ENCODE data around the gene CFAP97D1. TPM values are rescaled to one million over a fixed set of nuclear protein-coding genes. Genes with fewer than 3 reads are reported as not detected.

CFAP97D1 gene
- total and polyA plus RNA-seq, 2 experiments from 2014 or later = 0.10 TPM; not detected in 1

DNA sequence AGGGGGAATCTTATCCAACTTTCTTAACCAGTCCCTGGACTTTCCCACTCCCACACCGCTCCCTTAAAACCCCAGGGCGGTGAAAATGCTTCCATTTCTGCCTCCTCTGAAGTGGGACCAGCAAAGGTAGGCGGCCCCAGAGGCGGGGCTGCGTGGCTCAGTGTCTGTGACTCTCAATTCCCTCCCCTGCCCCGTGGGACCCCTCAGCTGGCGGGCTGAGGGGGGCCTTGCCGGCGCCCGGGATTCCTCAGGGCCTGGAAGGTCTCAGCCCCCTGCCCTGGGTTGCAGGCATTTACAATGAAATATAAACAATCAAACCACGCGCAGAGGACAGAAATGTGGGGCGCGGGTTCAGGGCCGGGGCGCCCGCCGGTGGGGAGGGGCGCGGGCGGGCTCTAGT is 25.3 kb upstream of the CFAP97D1 start:
- Histone ChIP-seq H3K27ac (no peak overlapping the region), H4K20me1 (ENCODE audit: insufficient read depth, poor library complexity, severe bottlenecking) (no peaks in the 10 kb centered on the region), H3K79me2 (no peaks in the 10 kb centered on the region), H3K9me2 (replicated peaks; ENCODE audit: insufficient read depth) (no peaks in the 10 kb centered on the region), H3K4me1 (ENCODE audit: insufficient read depth) (peaks cover 2% of the 10 kb centered on the region), H3K4me3 (no peak overlapping the region), H3K4me2 (peak overlapping the region; percentile 70), H3K9me3 (ENCODE audit: low read depth) (no peaks in the 10 kb centered on the region), H2AFZ (no peak overlapping the region), H3K27me3 (peaks cover 58% of the 10 kb centered on the region), H3K36me3 (replicated peaks; ENCODE audit: insufficient read depth, low read depth) (no peaks in the 10 kb centered on the region)
- TF ChIP-seq EZH2 (IDR thresholded peaks at IDR 0.05; ENCODE audit: borderline replicate concordance) (no peak), EZH2phosphoT487 (IDR thresholded peaks at IDR 0.05; ENCODE audit: low read depth, severe bottlenecking, unreplicated experiment) (no peak)
- TF ChIP-seq, protein P1, sequence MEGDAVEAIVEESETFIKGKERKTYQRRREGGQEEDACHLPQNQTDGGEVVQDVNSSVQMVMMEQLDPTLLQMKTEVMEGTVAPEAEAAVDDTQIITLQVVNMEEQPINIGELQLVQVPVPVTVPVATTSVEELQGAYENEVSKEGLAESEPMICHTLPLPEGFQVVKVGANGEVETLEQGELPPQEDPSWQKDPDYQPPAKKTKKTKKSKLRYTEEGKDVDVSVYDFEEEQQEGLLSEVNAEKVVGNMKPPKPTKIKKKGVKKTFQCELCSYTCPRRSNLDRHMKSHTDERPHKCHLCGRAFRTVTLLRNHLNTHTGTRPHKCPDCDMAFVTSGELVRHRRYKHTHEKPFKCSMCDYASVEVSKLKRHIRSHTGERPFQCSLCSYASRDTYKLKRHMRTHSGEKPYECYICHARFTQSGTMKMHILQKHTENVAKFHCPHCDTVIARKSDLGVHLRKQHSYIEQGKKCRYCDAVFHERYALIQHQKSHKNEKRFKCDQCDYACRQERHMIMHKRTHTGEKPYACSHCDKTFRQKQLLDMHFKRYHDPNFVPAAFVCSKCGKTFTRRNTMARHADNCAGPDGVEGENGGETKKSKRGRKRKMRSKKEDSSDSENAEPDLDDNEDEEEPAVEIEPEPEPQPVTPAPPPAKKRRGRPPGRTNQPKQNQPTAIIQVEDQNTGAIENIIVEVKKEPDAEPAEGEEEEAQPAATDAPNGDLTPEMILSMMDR (IDR thresholded peaks at IDR 0.05; ENCODE audit: poor library complexity) = no peak
- no peak for DNase-seq (ENCODE audit: low spot score)
- WGBS (ENCODE audit: low lambda C conversion rate, missing lambda C conversion rate) = 41% methylated on average over 15 of the region's 21 CpGs

DNA sequence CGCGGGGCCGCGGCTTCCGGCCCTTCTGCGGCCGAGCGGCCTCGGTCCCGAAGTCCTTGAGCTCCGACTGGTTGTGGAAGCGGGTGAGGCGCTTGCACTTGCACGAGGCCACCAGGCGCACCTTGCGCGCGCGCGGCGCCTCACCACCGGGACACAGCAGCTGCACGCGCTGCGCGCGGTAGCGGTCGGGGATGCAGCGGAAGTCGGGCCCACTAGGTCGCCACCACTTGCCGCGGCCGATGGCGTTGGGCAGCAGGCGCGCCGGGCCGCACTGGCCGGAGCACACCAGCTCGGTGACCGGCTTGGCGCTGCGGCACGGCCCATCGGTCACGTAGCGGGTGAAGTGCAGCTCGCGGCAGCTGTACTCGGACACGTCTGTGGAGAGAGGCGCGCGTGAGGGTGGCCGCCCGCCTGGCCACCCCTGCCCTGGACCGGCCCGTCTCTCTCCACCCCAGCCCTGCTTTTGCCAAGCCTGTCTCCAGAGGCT is 24.8 kb upstream of the CFAP97D1 start:
- Histone ChIP-seq H3K4me1 (ENCODE audit: insufficient read depth) (peaks cover 2% of the 10 kb centered on the region), H3K36me3 (replicated peaks; ENCODE audit: insufficient read depth, low read depth) (no peaks in the 10 kb centered on the region), H3K27me3 (peaks cover 53% of the 10 kb centered on the region), H4K20me1 (ENCODE audit: insufficient read depth, poor library complexity, severe bottlenecking) (no peaks in the 10 kb centered on the region), H3K9me2 (replicated peaks; ENCODE audit: insufficient read depth) (no peaks in the 10 kb centered on the region), H3K27ac (no peak overlapping the region), H3K9me3 (ENCODE audit: low read depth) (no peaks in the 10 kb centered on the region), H3K4me2 (peak overlapping the region; percentile 70), H3K79me2 (no peaks in the 10 kb centered on the region), H3K4me3 (no peak overlapping the region), H2AFZ (no peak overlapping the region)
- DNase-seq (ENCODE audit: low spot score) = peak; percentile 66
- WGBS (ENCODE audit: low lambda C conversion rate, missing lambda C conversion rate) = 40% methylated on average over 39 of the region's 60 CpGs
- no peak for TF ChIP-seq EZH2phosphoT487 (IDR thresholded peaks at IDR 0.05; ENCODE audit: low read depth, severe bottlenecking, unreplicated experiment)
- TF ChIP-seq EZH2 (IDR thresholded peaks at IDR 0.05; ENCODE audit: borderline replicate concordance) = peak; percentile 74
- TF ChIP-seq, protein P1 (IDR thresholded peaks at IDR 0.05; ENCODE audit: poor library complexity) = no peak

DNA sequence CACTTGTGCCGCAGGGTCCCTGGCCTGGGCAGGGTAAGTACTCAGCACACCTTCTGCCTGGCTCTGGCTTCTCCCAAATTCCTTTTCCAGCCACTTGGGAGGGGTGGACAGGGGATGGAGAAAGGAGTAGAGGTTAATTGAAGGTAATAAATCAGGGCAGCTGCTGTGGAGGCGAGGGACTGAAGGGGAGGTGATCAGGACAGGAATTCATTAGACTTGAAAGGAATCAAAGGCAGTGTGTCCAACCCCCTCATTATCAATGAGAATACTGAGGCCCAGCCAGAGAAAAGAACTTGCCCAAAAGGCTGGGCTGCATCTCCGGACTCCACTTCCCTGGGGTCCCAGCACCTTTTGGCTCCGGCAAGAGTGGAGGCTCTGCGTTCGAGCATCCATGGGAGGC is 24.0 kb upstream of the CFAP97D1 start:
- H3K27me3 ChIP-seq = peaks cover 49% of the 10 kb centered on the region
- H3K9me2 ChIP-seq (replicated peaks; ENCODE audit: insufficient read depth) = no peaks in the 10 kb centered on the region
- H2AFZ ChIP-seq = no peak overlapping the region
- no peak overlapping the region for H3K27ac ChIP-seq
- TF ChIP-seq EZH2phosphoT487 (IDR thresholded peaks at IDR 0.05; ENCODE audit: low read depth, severe bottlenecking, unreplicated experiment) (no peak), EZH2 (IDR thresholded peaks at IDR 0.05; ENCODE audit: borderline replicate concordance) (no peak)
- TF ChIP-seq, protein P1 (IDR thresholded peaks at IDR 0.05; ENCODE audit: poor library complexity) = no peak
- H3K9me3 ChIP-seq (ENCODE audit: low read depth) = no peaks in the 10 kb centered on the region
- H3K4me3 ChIP-seq = no peak overlapping the region
- H3K79me2 ChIP-seq = no peaks in the 10 kb centered on the region
- H4K20me1 ChIP-seq (ENCODE audit: insufficient read depth, poor library complexity, severe bottlenecking) = no peaks in the 10 kb centered on the region
- 79% methylated on average over 6 of the region's 6 CpGs for WGBS (ENCODE audit: low lambda C conversion rate, missing lambda C conversion rate)
- no peak for DNase-seq (ENCODE audit: low spot score)
- no peaks in the 10 kb centered on the region for H3K36me3 ChIP-seq (replicated peaks; ENCODE audit: insufficient read depth, low read depth)
- H3K4me2 ChIP-seq = no peak overlapping the region
- H3K4me1 ChIP-seq (ENCODE audit: insufficient read depth) = peaks cover 2% of the 10 kb centered on the region
